ENCODE data around the gene BPIFB1.

GRCh38 chr20:33351696-33352095 is 68.7 kb downstream of the BPIFB1 start:
- no peak for TF ChIP-seq CTCF (IDR thresholded peaks at IDR 0.05; ENCODE audit: low read length)
- TF ChIP-seq EZH2 (IDR thresholded peaks at IDR 0.05; ENCODE audit: borderline replicate concordance, low read length): no peak
